RWPE2 (cell line): Measurements from ENCODE around the gene GPS1.

ENCODE experiments used
- ATAC-seq: fragments of 200-7000 bp; cut with Tn5 transposase; 3 replicates; pipeline ENCODE4 v1.9.1; 2021; ENCODE audit warnings: low read depth
- DNase-seq: peaks from one replicate; pipeline ENCODE4 v3.0.0-alpha.2; 2020; ENCODE audit warnings: low spot score
- H3K27ac ChIP-seq: fragments of 450-650 bp; 2 replicates; pipeline ENCODE4 v1.5.1; 2017; ENCODE audit warnings: mild to moderate bottlenecking; ENCODE audit not compliant: poor library complexity, severe bottlenecking
- H3K27me3 ChIP-seq: fragments of 250-450 bp; sonication (Bioruptor Pico); 2 replicates; pipeline ENCODE4 v1.5.1; 2021; ENCODE audit warnings: mild to moderate bottlenecking, moderate library complexity; ENCODE audit not compliant: insufficient read depth, poor library complexity, severe bottlenecking
- H3K36me3 ChIP-seq: fragments of 250-450 bp; sonication (Bioruptor Pico); 2 replicates; pipeline ENCODE4 v1.5.1; 2020; ENCODE audit warnings: low read depth, mild to moderate bottlenecking, moderate library complexity
- H3K4me1 ChIP-seq: fragments of 250-450 bp; sonication (Bioruptor Pico); 2 replicates; pipeline ENCODE4 v1.5.1; 2021; ENCODE audit warnings: mild to moderate bottlenecking, moderate library complexity; ENCODE audit not compliant: insufficient read depth, poor library complexity, severe bottlenecking
- H3K4me3 ChIP-seq: fragments of 250-450 bp; sonication (Bioruptor Pico); 2 replicates; pipeline ENCODE4 v1.5.1; 2021; ENCODE audit warnings: mild to moderate bottlenecking, moderate library complexity; ENCODE audit not compliant: severe bottlenecking
- H3K9me3 ChIP-seq: fragments of 250-450 bp; sonication (Bioruptor Pico); 2 replicates; pipeline ENCODE4 v1.5.1; 2021; ENCODE audit warnings: mild to moderate bottlenecking, moderate library complexity; ENCODE audit not compliant: severe bottlenecking
- TF ChIP-seq, protein P1 (sequence below): fragments of 450-650 bp; IDR thresholded peaks from one replicate; pipeline ENCODE4 v1.5.1; 2017; ENCODE audit warnings: mild to moderate bottlenecking, moderate library complexity; ENCODE audit not compliant: poor library complexity, severe bottlenecking

The GPS1 gene

GRCh38 chr17:82083533-82084359 is 32.0 kb downstream of the GPS1 start:
- H3K27ac ChIP-seq, result no peak overlapping the region
- no peak overlapping the region for H3K4me3 ChIP-seq
- no peak for DNase-seq

DNA sequence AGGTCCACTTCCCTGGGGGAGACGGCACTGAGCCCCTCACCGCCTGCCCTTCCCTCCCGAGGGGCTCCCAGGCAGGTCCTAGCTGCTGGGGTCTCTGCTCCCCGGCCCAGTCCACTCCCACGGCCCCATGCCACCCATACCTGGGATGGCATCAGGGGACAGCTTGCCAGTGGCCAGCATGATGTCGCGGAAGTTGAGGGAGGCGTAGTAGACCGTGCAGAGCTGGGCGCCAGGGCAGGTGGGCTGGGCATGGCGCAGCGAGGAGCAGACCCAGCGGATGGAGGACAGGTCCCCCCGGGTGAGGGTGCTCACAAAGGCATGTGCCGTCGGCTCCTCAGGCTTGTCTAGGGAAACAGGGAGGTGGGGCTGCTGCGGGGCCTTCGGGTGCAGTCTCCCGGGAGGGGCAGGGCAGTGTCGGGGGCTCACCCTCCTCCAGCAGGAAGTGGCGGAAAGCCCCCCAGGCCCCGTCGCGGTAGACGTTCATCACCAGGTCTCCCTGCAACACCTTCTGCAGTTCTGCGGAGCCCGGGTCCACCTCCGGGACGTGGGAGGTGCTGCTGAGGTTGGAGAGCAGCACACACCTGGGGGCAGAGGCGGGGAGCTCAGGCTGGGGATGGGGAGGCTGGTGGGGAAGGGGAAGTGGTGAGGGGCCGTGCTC is 32.8 kb downstream of the GPS1 start:
- DNase-seq (no peak), ATAC-seq (no peak)
- H3K36me3 ChIP-seq, result peaks cover 99% of the 10 kb centered on the region
- H3K4me3 ChIP-seq, result no peak overlapping the region
- H3K27me3 ChIP-seq, result no peaks in the 10 kb centered on the region
- no peak overlapping the region for H3K27ac ChIP-seq
- no peaks in the 10 kb centered on the region for H3K4me1 ChIP-seq
- H3K9me3 ChIP-seq, result no peaks in the 10 kb centered on the region
- TF ChIP-seq, protein P1, sequence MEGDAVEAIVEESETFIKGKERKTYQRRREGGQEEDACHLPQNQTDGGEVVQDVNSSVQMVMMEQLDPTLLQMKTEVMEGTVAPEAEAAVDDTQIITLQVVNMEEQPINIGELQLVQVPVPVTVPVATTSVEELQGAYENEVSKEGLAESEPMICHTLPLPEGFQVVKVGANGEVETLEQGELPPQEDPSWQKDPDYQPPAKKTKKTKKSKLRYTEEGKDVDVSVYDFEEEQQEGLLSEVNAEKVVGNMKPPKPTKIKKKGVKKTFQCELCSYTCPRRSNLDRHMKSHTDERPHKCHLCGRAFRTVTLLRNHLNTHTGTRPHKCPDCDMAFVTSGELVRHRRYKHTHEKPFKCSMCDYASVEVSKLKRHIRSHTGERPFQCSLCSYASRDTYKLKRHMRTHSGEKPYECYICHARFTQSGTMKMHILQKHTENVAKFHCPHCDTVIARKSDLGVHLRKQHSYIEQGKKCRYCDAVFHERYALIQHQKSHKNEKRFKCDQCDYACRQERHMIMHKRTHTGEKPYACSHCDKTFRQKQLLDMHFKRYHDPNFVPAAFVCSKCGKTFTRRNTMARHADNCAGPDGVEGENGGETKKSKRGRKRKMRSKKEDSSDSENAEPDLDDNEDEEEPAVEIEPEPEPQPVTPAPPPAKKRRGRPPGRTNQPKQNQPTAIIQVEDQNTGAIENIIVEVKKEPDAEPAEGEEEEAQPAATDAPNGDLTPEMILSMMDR, result no peak

More at GRCh38 chr17:82083533-82084359, 32.0 kb downstream of the GPS1 start:
- Histone ChIP-seq H3K36me3 (peaks cover 96% of the 10 kb centered on the region), H3K9me3 (no peaks in the 10 kb centered on the region), H3K27me3 (no peaks in the 10 kb centered on the region), H3K4me1 (no peaks in the 10 kb centered on the region)
- no peak for ATAC-seq
- TF ChIP-seq, protein P1, result no peak

- H3K27ac ChIP-seq, result no peak overlapping the region
- no peak overlapping the region for H3K4me3 ChIP-seq
- H3K27me3 ChIP-seq, result no peaks in the 10 kb centered on the region
- no peaks in the 10 kb centered on the region for H3K9me3 ChIP-seq
- no peak for DNase-seq
- H3K4me1 ChIP-seq, result no peaks in the 10 kb centered on the region
- ATAC-seq, result no peak
- TF ChIP-seq, protein P1, result no peak
- H3K36me3 ChIP-seq, result peaks cover 99% of the 10 kb centered on the region
Observed at GRCh38 chr17:82085031-82085861, 33.5 kb downstream of the GPS1 start.

- Histone ChIP-seq H3K4me1 (no peaks in the 10 kb centered on the region), H3K4me3 (no peak overlapping the region), H3K36me3 (peaks cover 99% of the 10 kb centered on the region), H3K9me3 (no peaks in the 10 kb centered on the region), H3K27me3 (no peaks in the 10 kb centered on the region), H3K27ac (no peak overlapping the region)
- no peak for DNase-seq
- no peak; the same call in 2 of the 3 replicates for ATAC-seq
- TF ChIP-seq, protein P1, result no peak
Observed at GRCh38 chr17:82085931-82086764, 34.5 kb downstream of the GPS1 start.
